Peyer's patch (tissue), 4 donors: ENCODE results near the gene HOTAIR.

ENCODE experiments used
- CTCF ChIP-seq, 6 experiments: fragments of 450-650 bp in 4 of 6; fragments of 200-600 bp in 2 of 6; sonication (generic) in 1 of 6; IDR thresholded peaks; one replicate each; pipeline ENCODE4 v1.5.1; 2017 to 2019; ENCODE audit warnings: antibody characterized with exemption in 6 of 6, mild to moderate bottlenecking in 3 of 6, moderate library complexity in 1 of 6
- POLR2A ChIP-seq, 2 donors: fragments of 450-650 bp; IDR thresholded peaks; one replicate each; pipeline ENCODE4 v1.5.1; 2017; ENCODE audit warnings: antibody characterized with exemption in 2 of 2, mild to moderate bottlenecking in 2 of 2, moderate library complexity in 2 of 2

- no peak for TF ChIP-seq CTCF (IDR thresholded peaks at IDR 0.05)
- no peak for TF ChIP-seq POLR2A (IDR thresholded peaks at IDR 0.05)
These were observed 13.9 kb upstream of the HOTAIR start for GRCh38 chr12:53988541-53989226.
